ENCODE data around the gene HMX1. TPM values are rescaled to one million over a fixed set of nuclear protein-coding genes. Genes with fewer than 3 reads are reported as not detected.

HMX1 gene
- total and polyA plus RNA-seq, 2 donors (not counting 3 experiments of a cell fraction or from before 2014, with no cell fraction given): not detected

DNA sequence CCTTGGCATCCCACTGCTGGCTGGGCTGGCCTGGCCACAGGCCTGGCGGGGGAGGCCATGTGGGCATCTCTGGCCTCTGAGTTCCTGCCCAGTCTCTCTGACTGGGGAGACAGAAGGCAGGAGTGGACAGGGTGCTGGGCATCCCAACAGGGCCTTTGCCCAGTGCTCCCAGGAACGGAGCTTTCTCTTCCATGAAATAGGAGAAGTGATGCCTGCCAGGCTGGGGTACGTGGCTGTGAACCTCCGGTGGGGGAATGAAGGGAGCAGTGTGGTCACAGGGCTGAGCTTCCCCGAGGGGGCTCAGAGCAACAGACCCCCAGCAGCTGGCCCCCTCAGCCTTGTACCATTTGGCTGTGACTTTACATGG is 40.4 kb upstream of the HMX1 start:
- no peak for DNase-seq (ENCODE audit: low read depth, low spot score)
- no TSS peak for BruUV-seq (replicated peaks)
- TF ChIP-seq FOS (IDR thresholded peaks at IDR 0.05; ENCODE audit: borderline replicate concordance, insufficient read depth, low read length) (no peak), POLR2AphosphoS5 (IDR thresholded peaks at IDR 0.05; ENCODE audit: insufficient read depth, low read depth, low read length) (no peak), POLR2A (IDR thresholded peaks at IDR 0.05; ENCODE audit: low read depth, low read length) (no peak), JUN (IDR thresholded peaks at IDR 0.05; ENCODE audit: borderline replicate concordance, insufficient read depth, insufficient read length, low read depth) (no peak), GATA2 (IDR thresholded peaks at IDR 0.05; ENCODE audit: insufficient read depth, insufficient read length, low read depth, low read length) (no peak), EZH2 (IDR thresholded peaks at IDR 0.05; ENCODE audit: borderline replicate concordance, low read depth, low read length, severe bottlenecking) (no peak), MYC (IDR thresholded peaks at IDR 0.05; ENCODE audit: low read depth, low read length) (no peak)
- TF ChIP-seq, protein P1, sequence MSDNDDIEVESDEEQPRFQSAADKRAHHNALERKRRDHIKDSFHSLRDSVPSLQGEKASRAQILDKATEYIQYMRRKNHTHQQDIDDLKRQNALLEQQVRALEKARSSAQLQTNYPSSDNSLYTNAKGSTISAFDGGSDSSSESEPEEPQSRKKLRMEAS (IDR thresholded peaks at IDR 0.05; ENCODE audit: insufficient read depth, insufficient read length): no peak
- TF ChIP-seq, protein P2, sequence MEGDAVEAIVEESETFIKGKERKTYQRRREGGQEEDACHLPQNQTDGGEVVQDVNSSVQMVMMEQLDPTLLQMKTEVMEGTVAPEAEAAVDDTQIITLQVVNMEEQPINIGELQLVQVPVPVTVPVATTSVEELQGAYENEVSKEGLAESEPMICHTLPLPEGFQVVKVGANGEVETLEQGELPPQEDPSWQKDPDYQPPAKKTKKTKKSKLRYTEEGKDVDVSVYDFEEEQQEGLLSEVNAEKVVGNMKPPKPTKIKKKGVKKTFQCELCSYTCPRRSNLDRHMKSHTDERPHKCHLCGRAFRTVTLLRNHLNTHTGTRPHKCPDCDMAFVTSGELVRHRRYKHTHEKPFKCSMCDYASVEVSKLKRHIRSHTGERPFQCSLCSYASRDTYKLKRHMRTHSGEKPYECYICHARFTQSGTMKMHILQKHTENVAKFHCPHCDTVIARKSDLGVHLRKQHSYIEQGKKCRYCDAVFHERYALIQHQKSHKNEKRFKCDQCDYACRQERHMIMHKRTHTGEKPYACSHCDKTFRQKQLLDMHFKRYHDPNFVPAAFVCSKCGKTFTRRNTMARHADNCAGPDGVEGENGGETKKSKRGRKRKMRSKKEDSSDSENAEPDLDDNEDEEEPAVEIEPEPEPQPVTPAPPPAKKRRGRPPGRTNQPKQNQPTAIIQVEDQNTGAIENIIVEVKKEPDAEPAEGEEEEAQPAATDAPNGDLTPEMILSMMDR (IDR thresholded peaks at IDR 0.05; ENCODE audit: extremely low read depth in 1 of 2, insufficient read depth in 1 of 2, low read depth in 1 of 2, low read length in 2 of 2): no peak
- Histone ChIP-seq H3K36me3 (ENCODE audit: control insufficient read depth in 2 of 2, extremely low read depth in 1 of 2, insufficient read depth in 2 of 2, low read length in 2 of 2) (no peaks in the 10 kb centered on the region), H3K27me3 (ENCODE audit: control insufficient read depth in 2 of 2, insufficient read depth in 2 of 2, low read length in 2 of 2) (no peaks in the 10 kb centered on the region), H3K79me2 (ENCODE audit: control insufficient read depth, insufficient read depth, low read length) (no peaks in the 10 kb centered on the region), H3K4me1 (ENCODE audit: control insufficient read depth, extremely low read depth, insufficient read depth, low read length) (no peaks in the 10 kb centered on the region), H3K27ac (ENCODE audit: insufficient read depth, low read depth, low read length) (no peak overlapping the region), H4K20me1 (replicated peaks; ENCODE audit: control insufficient read depth, extremely low read depth, insufficient read depth, low read length) (no peaks in the 10 kb centered on the region), H3K9ac (replicated peaks; ENCODE audit: extremely low read depth, insufficient read depth, low read length) (no peak overlapping the region), H3K9me1 (replicated peaks; ENCODE audit: control insufficient read depth, extremely low read depth, insufficient read depth, low read length) (no peaks in the 10 kb centered on the region), H3K4me2 (ENCODE audit: insufficient read depth, low read length) (no peak overlapping the region), H2AFZ (ENCODE audit: low read depth, low read length) (no peak overlapping the region), H3K9me3 (replicated peaks; ENCODE audit: control insufficient read depth, insufficient read depth, low read length) (no peaks in the 10 kb centered on the region), H3K4me3 (replicated peaks in 1 of 3; ENCODE audit: insufficient read depth in 1 of 3, low read depth in 1 of 3, low read length in 3 of 3) (no peak overlapping the region)
- FAIRE-seq: no peak
- dilution Hi-C loops (cut with MboI; ENCODE audit: extremely low pct_ligation_motif_present, low sequenced_read_pairs): no loop called here
- ChIA-PET CTCF (no interaction called here), POLR2A (no interaction called here)
- intact Hi-C loops (cut with micrococcal nuclease): no loop called here
